Suprapubic skin (tissue), 3 donors: ENCODE measurements around the gene RASAL1.

ENCODE experiments used
- EP300 ChIP-seq: sonication (generic); formaldehyde crosslinking; IDR thresholded peaks from one replicate; pipeline ENCODE4 v1.6.1; 2017; ENCODE audit warnings: antibody characterized with exemption
- TF ChIP-seq, protein P1 (sequence below), 2 donors: fragments of 200-600 bp in 1 of 2; fragments of 450-650 bp in 1 of 2; sonication (generic) in 1 of 2; IDR thresholded peaks; one replicate each; pipeline ENCODE4 v1.5.1; 2016 to 2019; ENCODE audit warnings: antibody characterized with exemption in 2 of 2, mild to moderate bottlenecking in 1 of 2, moderate library complexity in 1 of 2

GRCh38 chr12:113137861-113138783 is 2.6 kb upstream of the RASAL1 start:
- TF ChIP-seq, protein P1, sequence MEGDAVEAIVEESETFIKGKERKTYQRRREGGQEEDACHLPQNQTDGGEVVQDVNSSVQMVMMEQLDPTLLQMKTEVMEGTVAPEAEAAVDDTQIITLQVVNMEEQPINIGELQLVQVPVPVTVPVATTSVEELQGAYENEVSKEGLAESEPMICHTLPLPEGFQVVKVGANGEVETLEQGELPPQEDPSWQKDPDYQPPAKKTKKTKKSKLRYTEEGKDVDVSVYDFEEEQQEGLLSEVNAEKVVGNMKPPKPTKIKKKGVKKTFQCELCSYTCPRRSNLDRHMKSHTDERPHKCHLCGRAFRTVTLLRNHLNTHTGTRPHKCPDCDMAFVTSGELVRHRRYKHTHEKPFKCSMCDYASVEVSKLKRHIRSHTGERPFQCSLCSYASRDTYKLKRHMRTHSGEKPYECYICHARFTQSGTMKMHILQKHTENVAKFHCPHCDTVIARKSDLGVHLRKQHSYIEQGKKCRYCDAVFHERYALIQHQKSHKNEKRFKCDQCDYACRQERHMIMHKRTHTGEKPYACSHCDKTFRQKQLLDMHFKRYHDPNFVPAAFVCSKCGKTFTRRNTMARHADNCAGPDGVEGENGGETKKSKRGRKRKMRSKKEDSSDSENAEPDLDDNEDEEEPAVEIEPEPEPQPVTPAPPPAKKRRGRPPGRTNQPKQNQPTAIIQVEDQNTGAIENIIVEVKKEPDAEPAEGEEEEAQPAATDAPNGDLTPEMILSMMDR (IDR thresholded peaks at IDR 0.05), result no peak
- no peak for TF ChIP-seq EP300
